OCI-LY3 (cell line): ENCODE results near the gene PLPPR1.

Experiments used
- H2AFZ ChIP-seq: fragments of 200-600, 300-600 bp; shearing (Covaris generic); 2 replicates; pipeline ENCODE4 v1.6.0; 2014; ENCODE audit warnings: antibody characterized with exemption, low read depth, low read length
- H3K27ac ChIP-seq: fragments of 200-600, 300-600 bp; sonication (generic); 2 replicates; pipeline ENCODE4 v1.5.1; 2014; ENCODE audit warnings: mild to moderate bottlenecking, low read length, moderate library complexity, mixed read lengths
- H3K27me3 ChIP-seq: fragments of 200-600, 300-600 bp; sonication (generic); 2 replicates; pipeline ENCODE4 v1.6.1; 2014; ENCODE audit warnings: low read depth, low read length, mixed read lengths
- H3K36me3 ChIP-seq: fragments of 200-600, 300-600 bp; sonication (generic); replicated peaks from 2 replicates; pipeline ENCODE3; 2014; ENCODE audit warnings: low read depth, low read length, mixed read lengths
- H3K4me1 ChIP-seq: fragments of 300-600, 200-600 bp; sonication (generic); 2 replicates; pipeline ENCODE4 v1.6.1; 2014; ENCODE audit warnings: low read length, mixed read lengths
- H3K4me2 ChIP-seq: fragments of 200-600, 300-600 bp; sonication (generic); 2 replicates; pipeline ENCODE4 v1.6.1; 2014; ENCODE audit warnings: low read length, mixed read lengths
- H3K4me3 ChIP-seq: fragments of 300-600, 200-600 bp; sonication (generic); 2 replicates; pipeline ENCODE4 v1.5.1; 2014; ENCODE audit warnings: antibody characterized with exemption, mild to moderate bottlenecking, low read length, moderate library complexity
- H3K79me2 ChIP-seq: fragments of 300-600, 200-600 bp; shearing (Covaris generic); 2 replicates; pipeline ENCODE4 v1.6.1; 2014; ENCODE audit warnings: mild to moderate bottlenecking, low read length, mixed read lengths
- H3K9ac ChIP-seq: fragments of 300-600, 200-600 bp; shearing (Covaris generic); 2 replicates; pipeline ENCODE4 v1.6.0; 2014; ENCODE audit warnings: mild to moderate bottlenecking, low read length, moderate library complexity
- H3K9me3 ChIP-seq: fragments of 200-600, 300-600 bp; shearing (Covaris generic); 2 replicates; pipeline ENCODE4 v1.6.1; 2014; ENCODE audit warnings: low read length, mixed read lengths; ENCODE audit not compliant: insufficient read depth
- H4K20me1 ChIP-seq: fragments of 200-600, 300-600 bp; sonication (generic); 2 replicates; pipeline ENCODE4 v1.6.1; 2016; ENCODE audit warnings: low read length, mixed read lengths; ENCODE audit not compliant: insufficient read depth
- CTCF ChIP-seq: fragments of 200-600, 300-600 bp; sonication (generic); IDR thresholded peaks from 2 replicates; pipeline ENCODE4 v1.5.1; 2014; ENCODE audit warnings: antibody characterized with exemption, low read length, low read depth
- EZH2phosphoT487 ChIP-seq: fragments of 200-600 bp; shearing (Covaris generic); IDR thresholded peaks from 2 replicates; pipeline ENCODE4 v1.6.1; 2018; ENCODE audit warnings: antibody characterized with exemption, mixed run types, low read depth

The PLPPR1 gene

GRCh38 chr9:101317735-101318134, 289.2 kb downstream of the PLPPR1 start:
- TF ChIP-seq CTCF: no peak
- no peak for TF ChIP-seq EZH2phosphoT487
- Histone ChIP-seq H3K79me2 (no peaks in the 10 kb centered on the region), H3K36me3 (no peaks in the 10 kb centered on the region)

GRCh38 chr9:101323129-101323528, 294.6 kb downstream of the PLPPR1 start:
- Histone ChIP-seq H2AFZ (no peak overlapping the region), H3K27ac (no peak overlapping the region), H3K4me3 (no peak overlapping the region), H4K20me1 (no peaks in the 10 kb centered on the region), H3K27me3 (no peaks in the 10 kb centered on the region), H3K4me1 (no peaks in the 10 kb centered on the region), H3K9ac (no peak overlapping the region), H3K79me2 (no peaks in the 10 kb centered on the region), H3K36me3 (no peaks in the 10 kb centered on the region), H3K9me3 (no peaks in the 10 kb centered on the region), H3K4me2 (no peak overlapping the region)
- TF ChIP-seq CTCF: no peak
- TF ChIP-seq EZH2phosphoT487: no peak

More at GRCh38 chr9:101317735-101318134, 289.2 kb downstream of the PLPPR1 start:
- Histone ChIP-seq H4K20me1 (no peaks in the 10 kb centered on the region), H2AFZ (no peak overlapping the region), H3K9ac (no peak overlapping the region), H3K27ac (no peak overlapping the region), H3K9me3 (no peaks in the 10 kb centered on the region), H3K4me2 (no peak overlapping the region), H3K27me3 (no peaks in the 10 kb centered on the region), H3K4me1 (no peaks in the 10 kb centered on the region), H3K4me3 (no peak overlapping the region)

GRCh38 chr9:101324245-101324804, 295.8 kb downstream of the PLPPR1 start:
- Histone ChIP-seq H3K36me3 (no peaks in the 10 kb centered on the region), H3K27me3 (no peaks in the 10 kb centered on the region), H3K27ac (no peak overlapping the region), H3K79me2 (no peaks in the 10 kb centered on the region), H4K20me1 (no peaks in the 10 kb centered on the region), H3K4me3 (no peak overlapping the region), H3K4me1 (no peaks in the 10 kb centered on the region), H2AFZ (no peak overlapping the region), H3K4me2 (no peak overlapping the region), H3K9ac (no peak overlapping the region), H3K9me3 (no peaks in the 10 kb centered on the region)
- no peak for TF ChIP-seq CTCF
- no peak for TF ChIP-seq EZH2phosphoT487

- no peak overlapping the region for H2AFZ ChIP-seq
- TF ChIP-seq EZH2phosphoT487 (no peak), CTCF (no peak)
Observed at GRCh38 chr9:101325053-101325452, 296.5 kb downstream of the PLPPR1 start.

More at GRCh38 chr9:101325053-101325452, 296.5 kb downstream of the PLPPR1 start:
- H3K79me2 ChIP-seq: no peaks in the 10 kb centered on the region
- no peaks in the 10 kb centered on the region for H3K36me3 ChIP-seq
- no peak overlapping the region for H3K27ac ChIP-seq
- H3K9me3 ChIP-seq: no peaks in the 10 kb centered on the region
- H3K9ac ChIP-seq: no peak overlapping the region
- no peaks in the 10 kb centered on the region for H4K20me1 ChIP-seq
- H3K27me3 ChIP-seq: no peaks in the 10 kb centered on the region
- no peak overlapping the region for H3K4me3 ChIP-seq
- H3K4me2 ChIP-seq: no peak overlapping the region
- H3K4me1 ChIP-seq: no peaks in the 10 kb centered on the region
